Measurements from ENCODE around the gene ABCG1.

ABCG1 gene

GRCh38 chr21:42299324-42300044 is 80.5 kb downstream of the ABCG1 start:
- no peak overlapping the region for H3K4me3 ChIP-seq (ENCODE audit: low read depth, low read length)

GRCh38 chr21:42300045-42300583 is 81.2 kb downstream of the ABCG1 start:
- TF ChIP-seq, protein P1, sequence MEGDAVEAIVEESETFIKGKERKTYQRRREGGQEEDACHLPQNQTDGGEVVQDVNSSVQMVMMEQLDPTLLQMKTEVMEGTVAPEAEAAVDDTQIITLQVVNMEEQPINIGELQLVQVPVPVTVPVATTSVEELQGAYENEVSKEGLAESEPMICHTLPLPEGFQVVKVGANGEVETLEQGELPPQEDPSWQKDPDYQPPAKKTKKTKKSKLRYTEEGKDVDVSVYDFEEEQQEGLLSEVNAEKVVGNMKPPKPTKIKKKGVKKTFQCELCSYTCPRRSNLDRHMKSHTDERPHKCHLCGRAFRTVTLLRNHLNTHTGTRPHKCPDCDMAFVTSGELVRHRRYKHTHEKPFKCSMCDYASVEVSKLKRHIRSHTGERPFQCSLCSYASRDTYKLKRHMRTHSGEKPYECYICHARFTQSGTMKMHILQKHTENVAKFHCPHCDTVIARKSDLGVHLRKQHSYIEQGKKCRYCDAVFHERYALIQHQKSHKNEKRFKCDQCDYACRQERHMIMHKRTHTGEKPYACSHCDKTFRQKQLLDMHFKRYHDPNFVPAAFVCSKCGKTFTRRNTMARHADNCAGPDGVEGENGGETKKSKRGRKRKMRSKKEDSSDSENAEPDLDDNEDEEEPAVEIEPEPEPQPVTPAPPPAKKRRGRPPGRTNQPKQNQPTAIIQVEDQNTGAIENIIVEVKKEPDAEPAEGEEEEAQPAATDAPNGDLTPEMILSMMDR (IDR thresholded peaks at IDR 0.05; ENCODE audit: low read depth, low read length) = no peak
- H3K4me3 ChIP-seq (ENCODE audit: low read depth, low read length) = no peak overlapping the region

More at GRCh38 chr21:42299324-42300044, 80.5 kb downstream of the ABCG1 start:
- TF ChIP-seq, protein P1 (IDR thresholded peaks at IDR 0.05; ENCODE audit: low read depth, low read length) = no peak

DNA sequence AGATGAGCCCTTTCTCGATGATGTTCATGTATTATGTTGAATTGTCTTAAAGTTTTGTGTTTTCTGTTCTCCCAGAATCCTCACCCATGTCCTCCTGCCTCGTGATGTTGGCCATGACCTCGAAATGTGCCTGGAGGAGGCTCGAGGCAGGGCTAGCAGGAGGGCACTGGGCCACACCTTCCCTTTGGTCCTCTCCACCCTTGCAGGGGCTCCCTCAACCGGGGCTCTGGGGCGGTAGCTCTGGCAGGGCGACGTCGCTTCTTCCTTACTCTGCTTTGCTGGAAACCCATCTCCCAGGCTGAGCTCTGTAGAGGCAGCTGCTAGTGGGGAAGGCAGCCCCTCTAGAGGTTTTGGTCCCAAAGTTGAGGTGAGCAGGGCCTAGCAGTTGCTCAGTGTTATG is 82.0 kb downstream of the ABCG1 start:
- no peak overlapping the region for H3K4me3 ChIP-seq (ENCODE audit: low read depth, low read length)
- TF ChIP-seq, protein P1 (IDR thresholded peaks at IDR 0.05; ENCODE audit: low read depth, low read length) = no peak

DNA sequence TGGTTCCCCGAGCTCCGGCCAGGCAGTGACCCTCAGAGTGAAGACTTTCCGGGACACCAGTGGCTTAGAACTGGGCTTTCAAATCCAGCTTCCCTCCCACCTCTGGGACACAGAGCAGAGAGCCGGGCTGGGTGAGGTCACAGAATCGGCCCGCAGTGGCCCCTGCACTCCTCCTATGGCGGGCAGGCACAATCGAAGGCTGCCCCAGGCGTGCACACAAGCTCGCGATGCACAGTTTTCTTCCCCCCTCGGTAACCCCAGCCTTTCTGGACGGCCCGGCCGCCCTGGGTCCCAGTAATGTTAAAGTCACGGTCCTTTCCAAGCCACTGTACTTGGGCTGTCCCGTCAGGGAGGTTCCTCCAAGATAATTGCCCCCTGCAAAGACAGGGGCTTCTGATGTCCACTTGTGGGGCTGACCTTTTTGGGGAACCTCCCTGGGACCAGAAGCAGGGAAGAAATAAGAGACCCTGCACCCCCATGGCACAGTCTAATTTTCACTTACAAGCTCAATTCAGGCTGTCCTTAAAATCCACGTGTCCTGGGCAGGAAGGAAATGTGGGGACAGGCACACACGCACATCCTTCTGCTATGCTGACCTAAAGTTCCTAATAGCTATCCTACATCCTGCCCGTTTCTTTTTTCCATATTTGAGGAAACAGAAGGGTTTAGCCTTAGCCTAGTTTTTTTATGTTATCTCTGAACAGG is 82.6 kb downstream of the ABCG1 start:
- no peak overlapping the region for H3K4me3 ChIP-seq (ENCODE audit: low read depth, low read length)
- TF ChIP-seq, protein P1 (IDR thresholded peaks at IDR 0.05; ENCODE audit: low read depth, low read length) = no peak

GRCh38 chr21:42302076-42302650 is 83.2 kb downstream of the ABCG1 start:
- H3K4me3 ChIP-seq (ENCODE audit: low read depth, low read length) = no peak overlapping the region
- TF ChIP-seq, protein P1 (IDR thresholded peaks at IDR 0.05; ENCODE audit: low read depth, low read length) = no peak

- TF ChIP-seq, protein P1 (IDR thresholded peaks at IDR 0.05; ENCODE audit: low read depth, low read length) = no peak
Measured at GRCh38 chr21:42302794-42303193, 83.9 kb downstream of the ABCG1 start.

More at GRCh38 chr21:42302794-42303193, 83.9 kb downstream of the ABCG1 start:
- no peak overlapping the region for H3K4me3 ChIP-seq (ENCODE audit: low read depth, low read length)
